HCT116 (cell line): ENCODE data around the gene RMI2. TPM values are rescaled to one million over a fixed set of nuclear protein-coding genes. Genes with fewer than 3 reads are reported as not detected.

ENCODE experiments used
- ATAC-seq: fragments of 200-7000 bp; cut with Tn5 transposase; 2 replicates; pipeline ENCODE4 v1.9.1; 2020; ENCODE audit warnings: mild to moderate bottlenecking, moderate library complexity
- BruUV-seq: library from RNA; stranded (reverse); fragments of 400-500 nt; replicated peaks from 2 replicates; lab custom pipeline; 2021; lab: Mats Ljungman, UMichigan
- CTCF ChIA-PET: fragments of 300-600 bp; sonication (Branson Sonifier 250); formaldehyde crosslinking; loops from one replicate; lab custom pipeline; 2021; ENCODE audit warnings: antibody characterized with exemption; lab: Charles Lee
- POLR2A ChIA-PET: fragments of 300-600, 350-600 bp; sonication (Branson Sonifier 250); formaldehyde crosslinking; loops from one replicate; lab custom pipeline; 2021; ENCODE audit warnings: antibody characterized with exemption; lab: Charles Lee
- RAD21 ChIA-PET, 2 experiments: fragments of 300-600 bp; sonication (Branson Sonifier 250); formaldehyde crosslinking; loops; one replicate each; lab custom pipeline; 2023; ENCODE audit warnings: low total read pairs in 2 of 2; ENCODE audit not compliant: uncharacterized antibody in 2 of 2, unreplicated experiment in 2 of 2, low non-redundant PET in 1 of 2; lab: Charles Lee
- DNase-seq: peaks from one replicate; pipeline ENCODE4 v3.0.0-alpha.2; 2010; ENCODE audit warnings: low read depth, low spot score
- H2AFZ ChIP-seq: fragments of 200-600 bp; shearing (Covaris generic), sonication (generic); 2 replicates; pipeline ENCODE4 v1.6.1; 2017; ENCODE audit warnings: low read depth, mixed run types, mixed read lengths, antibody characterized with exemption, low read length; ENCODE audit not compliant: poor library complexity, severe bottlenecking
- H3K27ac ChIP-seq: 2 replicates; pipeline ENCODE4 v1.5.1; 2012; ENCODE audit warnings: low read depth, low read length
- H3K27me3 ChIP-seq: fragments of 200-600 bp; sonication (generic); 2 replicates; pipeline ENCODE4 v1.6.1; 2016; ENCODE audit warnings: mixed run types, low read length, mixed read lengths; ENCODE audit not compliant: insufficient read depth
- H3K36me3 ChIP-seq, 2 experiments: fragments of 200-500 bp in 1 of 2; fragments of 200-600 bp in 1 of 2; sonication (Bioruptor generic) in 1 of 2; sonication (generic) in 1 of 2; 2 replicates each; pipeline versions ENCODE4 v1.5.1 to v1.6.1; 2014 to 2016; ENCODE audit warnings: low read length in 2 of 2, inconsistent platforms in 1 of 2, mixed read lengths in 1 of 2, mixed run types in 1 of 2; ENCODE audit not compliant: insufficient read depth in 2 of 2, control insufficient read depth in 1 of 2
- H3K4me1 ChIP-seq, 2 experiments: fragments of 200-600 bp in 1 of 2; sonication (generic) in 1 of 2; 2 replicates each; pipeline versions ENCODE4 v1.5.1 to v1.6.1; 2012 to 2017; ENCODE audit warnings: low read length in 2 of 2, inconsistent platforms in 1 of 2, mild to moderate bottlenecking in 1 of 2, mixed read lengths in 1 of 2, mixed run types in 1 of 2, moderate library complexity in 1 of 2; ENCODE audit not compliant: insufficient read depth in 2 of 2, control insufficient read depth in 1 of 2
- H3K4me2 ChIP-seq: fragments of 200-600 bp; sonication (generic); 2 replicates; pipeline ENCODE4 v1.6.1; 2017; ENCODE audit warnings: mixed run types, low read length, mixed read lengths
- H3K4me3 ChIP-seq, 2 experiments: fragments of 200-600 bp in 1 of 2; sonication (generic) in 1 of 2; replicated peaks in 1 of 2; 2 replicates each; pipeline ENCODE4 v1.5.1; 2011 to 2016; ENCODE audit warnings: low read length in 2 of 2, control low read depth in 1 of 2, low read depth in 1 of 2, mild to moderate bottlenecking in 1 of 2, mixed read lengths in 1 of 2, mixed run types in 1 of 2
- H3K79me2 ChIP-seq: fragments of 200-600 bp; sonication (generic); 2 replicates; pipeline ENCODE4 v1.6.1; 2017; ENCODE audit warnings: mild to moderate bottlenecking, mixed run types, low read length, moderate library complexity, mixed read lengths; ENCODE audit not compliant: insufficient read depth
- H3K9ac ChIP-seq: fragments of 200-600 bp; sonication (generic); 2 replicates; pipeline ENCODE4 v1.6.1; 2016; ENCODE audit warnings: low read length, mixed read lengths
- H3K9me2 ChIP-seq: fragments of 200-600 bp; sonication (generic), shearing (Covaris generic); 2 replicates; pipeline ENCODE4 v1.6.1; 2017; ENCODE audit warnings: mixed run types, mild to moderate bottlenecking, moderate library complexity; ENCODE audit not compliant: insufficient read depth
- H3K9me3 ChIP-seq, 2 experiments: fragments of 200-500 bp in 1 of 2; fragments of 200-600 bp in 1 of 2; sonication (Bioruptor generic) in 1 of 2; sonication (generic) in 1 of 2; 2 replicates each; pipeline ENCODE4 v1.6.1; 2014 to 2017; ENCODE audit warnings: low read length in 2 of 2, mixed read lengths in 2 of 2, inconsistent platforms in 1 of 2, low read depth in 1 of 2, mild to moderate bottlenecking in 1 of 2, mixed run types in 1 of 2, moderate library complexity in 1 of 2; ENCODE audit not compliant: control insufficient read depth in 1 of 2, insufficient read depth in 1 of 2
- H4K20me1 ChIP-seq: fragments of 200-600 bp; sonication (generic), shearing (Covaris generic); 2 replicates; pipeline ENCODE4 v1.6.1; 2017; ENCODE audit warnings: mixed run types, mild to moderate bottlenecking, moderate library complexity; ENCODE audit not compliant: insufficient read depth
- ATF3 ChIP-seq: IDR thresholded peaks from 2 replicates; pipeline ENCODE4 v1.6.1; 2012
- CBX3 ChIP-seq: IDR thresholded peaks from 2 replicates; pipeline ENCODE4 v1.6.1; 2012; ENCODE audit warnings: low read depth
- CEBPB ChIP-seq: IDR thresholded peaks from 2 replicates; pipeline ENCODE4 v1.6.1; 2012; ENCODE audit warnings: low read depth
- CTCF ChIP-seq, 3 experiments: fragments of 200-600 bp in 1 of 3; sonication (generic) in 1 of 3; IDR thresholded peaks in 2 of 3; conservative IDR thresholded peaks in 1 of 3; 2 replicates each; pipeline ENCODE4 v1.5.1; 2012 to 2017; ENCODE audit warnings: low read depth in 2 of 3, low read length in 2 of 3, antibody characterized with exemption in 1 of 3, borderline replicate concordance in 1 of 3, control low read depth in 1 of 3, mild to moderate bottlenecking in 1 of 3, mixed read lengths in 1 of 3, mixed run types in 1 of 3, moderate library complexity in 1 of 3; ENCODE audit not compliant: insufficient read depth in 1 of 3
- EGR1 ChIP-seq: IDR thresholded peaks from 2 replicates; pipeline ENCODE4 v1.6.1; 2012; ENCODE audit warnings: low read depth
- ELF1 ChIP-seq: IDR thresholded peaks from 2 replicates; pipeline ENCODE4 v1.6.1; 2012; ENCODE audit warnings: low read depth, borderline replicate concordance
- EZH2 ChIP-seq: fragments of 200-600 bp; sonication (generic); IDR thresholded peaks from 2 replicates; pipeline ENCODE4 v1.6.1; 2017; ENCODE audit warnings: antibody characterized with exemption, mixed run types
- EZH2phosphoT487 ChIP-seq: fragments of 200-600 bp; IDR thresholded peaks from 2 replicates; pipeline ENCODE4 v1.6.1; 2018; ENCODE audit warnings: antibody characterized with exemption, borderline replicate concordance
- JUND ChIP-seq: IDR thresholded peaks from 2 replicates; pipeline ENCODE4 v1.6.1; 2012
- MAX ChIP-seq: IDR thresholded peaks from 2 replicates; pipeline ENCODE4 v1.6.1; 2012
- POLR2A ChIP-seq: IDR thresholded peaks from 2 replicates; pipeline ENCODE4 v1.7.0; 2011; ENCODE audit warnings: borderline replicate concordance; ENCODE audit not compliant: insufficient read depth, insufficient read length; ENCODE audit errors: extremely low read depth
- POLR2AphosphoS5 ChIP-seq: IDR thresholded peaks from 2 replicates; pipeline ENCODE4 v1.6.1; 2011; ENCODE audit warnings: mild to moderate bottlenecking, low read depth, low read length, moderate library complexity
- RAD21 ChIP-seq: IDR thresholded peaks from 2 replicates; pipeline ENCODE4 v1.6.1; 2012; ENCODE audit warnings: low read depth, mild to moderate bottlenecking
- SIN3A ChIP-seq: IDR thresholded peaks from 2 replicates; pipeline ENCODE4 v1.6.1; 2012; ENCODE audit warnings: low read depth
- SRF ChIP-seq: IDR thresholded peaks from 2 replicates; pipeline ENCODE4 v1.6.1; 2012; ENCODE audit warnings: low read depth
- TCF7L2 ChIP-seq: IDR thresholded peaks from 2 replicates; pipeline ENCODE4 v1.7.0; 2011; ENCODE audit warnings: borderline replicate concordance, inconsistent platforms; ENCODE audit not compliant: insufficient read depth, insufficient read length; ENCODE audit errors: extremely low read depth
- YY1 ChIP-seq: IDR thresholded peaks from 2 replicates; pipeline ENCODE4 v1.6.1; 2011; ENCODE audit warnings: low read length, low read depth, moderate library complexity, mild to moderate bottlenecking; ENCODE audit not compliant: insufficient replicate concordance; ENCODE audit errors: extremely low read depth
- ZBTB33 ChIP-seq: IDR thresholded peaks from 2 replicates; pipeline ENCODE4 v1.6.1; 2011; ENCODE audit warnings: mild to moderate bottlenecking, low read length, moderate library complexity; ENCODE audit not compliant: insufficient replicate concordance; ENCODE audit errors: extremely low read depth
- ZFX ChIP-seq: fragments of 450-650 bp; IDR thresholded peaks from 2 replicates; pipeline ENCODE4 v1.6.1; 2017
- ZNF274 ChIP-seq: fragments of 200-500 bp; sonication (Bioruptor generic); IDR thresholded peaks from 2 replicates; pipeline ENCODE4 v1.6.1; 2014; ENCODE audit warnings: mild to moderate bottlenecking, low read depth, low read length, inconsistent platforms
- intact Hi-C: fragments of 100-400 bp; cut with micrococcal nuclease; formaldehyde crosslinking; loops from 2 replicates; pipeline ENCODE4 v1.10.0; 2022
- total RNA-seq: library from RNA; stranded (reverse); gene quantifications from one replicate; pipeline ENCODE4 v1.2.1, GENCODE V29; 2021; ENCODE audit not compliant: unreplicated experiment

Gene RMI2
- total RNA-seq, 1 experiment from 2014 or later, result 19.9 TPM

GRCh38 chr16:11329891-11330290 lies 15.4 kb upstream of the RMI2 start:
- Histone ChIP-seq H3K4me1 (peaks cover 19 to 27% of the 10 kb centered on the region in 2 experiments; a peak in 3 of 4 replicates), H3K79me2 (no peaks in the 10 kb centered on the region), H3K27me3 (no peaks in the 10 kb centered on the region), H3K9me3 (no peaks in the 10 kb centered on the region), H3K36me3 (no peaks in the 10 kb centered on the region), H3K9ac (no peak overlapping the region), H3K27ac (no peak overlapping the region), H3K4me2 (no peak overlapping the region), H3K9me2 (no peaks in the 10 kb centered on the region), H2AFZ (no peak overlapping the region), H4K20me1 (no peaks in the 10 kb centered on the region), H3K4me3 (no peak overlapping the region)
- intact Hi-C loops, result no loop called here
- ChIA-PET RAD21 (no interaction called here), CTCF (interaction anchor here (1.0 kb wide), 1 partner anchor 366 kb away, joined by 3 read pairs; no protein-coding TSS in a partner anchor), POLR2A (no interaction called here)
- no TSS peak for BruUV-seq
- DNase-seq, result no peak
- no peak for ATAC-seq
- TF ChIP-seq ZFX, result no peak
- TF ChIP-seq SIN3A, result no peak
- no peak for TF ChIP-seq EGR1
- TF ChIP-seq JUND, result no peak
- TF ChIP-seq CTCF (IDR thresholded peaks at IDR 0.05 in 2 of 3, conservative IDR thresholded peaks at IDR 0.05 in 1 of 3; ENCODE audit: borderline replicate concordance in 1 of 3, insufficient read depth in 1 of 3, low read depth in 2 of 3, low read length in 2 of 3), result no peak
- no peak for TF ChIP-seq POLR2A
- no peak for TF ChIP-seq ELF1
- no peak for TF ChIP-seq TCF7L2
- no peak for TF ChIP-seq CBX3
- no peak for TF ChIP-seq RAD21
- TF ChIP-seq ZNF274, result no peak
- TF ChIP-seq YY1, result no peak
- TF ChIP-seq MAX, result no peak
- no peak for TF ChIP-seq SRF
- TF ChIP-seq EZH2, result no peak
- TF ChIP-seq EZH2phosphoT487, result no peak
- TF ChIP-seq ZBTB33, result no peak
- TF ChIP-seq CEBPB, result no peak
- no peak for TF ChIP-seq POLR2AphosphoS5
- TF ChIP-seq ATF3, result no peak
